Endothelial cell of umbilical vein (primary cell): Measurements from ENCODE around the gene INTS1. TPM values are rescaled to one million over a fixed set of nuclear protein-coding genes. Genes with fewer than 3 reads are reported as not detected.

Experiments
- Bru-seq: library from RNA; stranded (reverse); fragments of 400-500 nt; gene quantifications from one replicate; lab custom pipeline; 2021; lab: Mats Ljungman, UMichigan
- BruChase-seq, 2 experiments: library from RNA; stranded (reverse); fragments of 400-500 nt; gene quantifications; one replicate each; lab custom pipeline; 2021; lab: Mats Ljungman, UMichigan
- BruUV-seq: library from RNA; stranded (reverse); fragments of 400-500 nt; replicated peaks from 2 replicates; lab custom pipeline; 2021; lab: Mats Ljungman, UMichigan
- CTCF ChIA-PET: fragments of 300-600, 350-600 bp; sonication (Branson Sonifier 250); formaldehyde crosslinking; loops from one replicate; lab custom pipeline; 2021; ENCODE audit warnings: antibody characterized with exemption, inconsistent platforms; lab: Charles Lee
- POLR2A ChIA-PET: fragments of 300-600, 350-600 bp; sonication (Branson Sonifier 250); formaldehyde crosslinking; loops from one replicate; lab custom pipeline; 2021; ENCODE audit warnings: antibody characterized with exemption, inconsistent platforms; lab: Charles Lee
- DNase-seq: peaks from one replicate; pipeline ENCODE4 v3.0.0-alpha.2; 2011; ENCODE audit warnings: low read depth, low spot score
- FAIRE-seq: peaks from 2 replicates; lab custom pipeline; 2011; peaks lifted over from hg19 to GRCh38; lab: Jason Lieb, UNC
- H2AFZ ChIP-seq: 2 replicates; pipeline ENCODE4 v1.6.0; 2012; ENCODE audit warnings: low read depth, low read length, control low read depth, inconsistent platforms
- H3K27ac ChIP-seq: 2 replicates; pipeline ENCODE4 v1.5.1; 2011; ENCODE audit warnings: low read depth, mild to moderate bottlenecking, control low read depth, low read length, moderate library complexity; ENCODE audit not compliant: insufficient read depth
- H3K27me3 ChIP-seq, 2 experiments: 2 replicates each; pipeline versions ENCODE4 v1.6.0 to v1.6.1; 2011; ENCODE audit warnings: low read length in 2 of 2, mixed read lengths in 1 of 2; ENCODE audit not compliant: control insufficient read depth in 2 of 2, insufficient read depth in 2 of 2
- H3K36me3 ChIP-seq, 2 experiments: 2 replicates in 1 of 2; 3 replicates in 1 of 2; pipeline ENCODE4 v1.5.1; 2011; ENCODE audit warnings: low read length in 2 of 2, mild to moderate bottlenecking in 1 of 2, moderate library complexity in 1 of 2; ENCODE audit not compliant: control insufficient read depth in 2 of 2, insufficient read depth in 2 of 2; ENCODE audit errors: extremely low read depth in 1 of 2
- H3K4me1 ChIP-seq: 3 replicates; pipeline ENCODE4 v1.5.1; 2011; ENCODE audit warnings: mild to moderate bottlenecking, low read length; ENCODE audit not compliant: control insufficient read depth, insufficient read depth; ENCODE audit errors: extremely low read depth
- H3K4me2 ChIP-seq: 2 replicates; pipeline ENCODE4 v1.6.1; 2011; ENCODE audit warnings: low read length, control low read depth, mixed read lengths; ENCODE audit not compliant: insufficient read depth
- H3K4me3 ChIP-seq, 3 experiments: fragments of 200-600 bp in 1 of 3; sonication (generic), shearing (Covaris generic) in 1 of 3; replicated peaks in 1 of 3; 2 replicates each; pipeline ENCODE4 v1.5.1; 2011 to 2016; ENCODE audit warnings: control low read depth in 3 of 3, low read length in 3 of 3, mild to moderate bottlenecking in 2 of 3, inconsistent platforms in 1 of 3, low read depth in 1 of 3, moderate library complexity in 1 of 3; ENCODE audit not compliant: insufficient read depth in 1 of 3
- H3K79me2 ChIP-seq: 2 replicates; pipeline ENCODE4 v1.6.0; 2012; ENCODE audit warnings: low read length, inconsistent platforms; ENCODE audit not compliant: control insufficient read depth, insufficient read depth
- H3K9ac ChIP-seq: replicated peaks from 2 replicates; pipeline ENCODE3; 2011; ENCODE audit warnings: low read length, control low read depth; ENCODE audit not compliant: insufficient read depth; ENCODE audit errors: extremely low read depth
- H3K9me1 ChIP-seq: replicated peaks from 3 replicates; pipeline ENCODE4 v1.6.0; 2011; ENCODE audit warnings: mild to moderate bottlenecking, low read length; ENCODE audit not compliant: control insufficient read depth, insufficient read depth; ENCODE audit errors: extremely low read depth
- H3K9me3 ChIP-seq: replicated peaks from 2 replicates; pipeline ENCODE4 v1.5.1; 2012; ENCODE audit warnings: low read length, inconsistent platforms; ENCODE audit not compliant: control insufficient read depth, insufficient read depth
- H4K20me1 ChIP-seq: replicated peaks from 2 replicates; pipeline ENCODE3; 2011; ENCODE audit warnings: mild to moderate bottlenecking, low read length; ENCODE audit not compliant: control insufficient read depth, insufficient read depth; ENCODE audit errors: extremely low read depth
- EZH2 ChIP-seq: IDR thresholded peaks from 2 replicates; pipeline ENCODE4 v1.6.1; 2012; ENCODE audit warnings: borderline replicate concordance, low read depth, mild to moderate bottlenecking, moderate library complexity, low read length, inconsistent platforms; ENCODE audit not compliant: severe bottlenecking
- GATA2 ChIP-seq: IDR thresholded peaks from 2 replicates; pipeline ENCODE4 v1.7.0; 2011; ENCODE audit warnings: low read depth, mild to moderate bottlenecking, moderate library complexity, mixed read lengths, low read length; ENCODE audit not compliant: insufficient read length, insufficient read depth
- JUN ChIP-seq: IDR thresholded peaks from 2 replicates; pipeline ENCODE4 v1.6.1; 2011; ENCODE audit warnings: borderline replicate concordance, low read depth; ENCODE audit not compliant: insufficient read length, insufficient read depth
- MYC ChIP-seq: IDR thresholded peaks from one replicate; pipeline ENCODE4 v1.6.1; 2011; ENCODE audit warnings: mild to moderate bottlenecking, low read depth, low read length
- POLR2A ChIP-seq: IDR thresholded peaks from 2 replicates; pipeline ENCODE4 v1.6.1; 2012; ENCODE audit warnings: low read depth, mild to moderate bottlenecking, control low read depth, low read length
- POLR2AphosphoS5 ChIP-seq: IDR thresholded peaks from 2 replicates; pipeline ENCODE4 v1.6.1; 2012; ENCODE audit warnings: low read depth, mild to moderate bottlenecking, control low read depth, low read length, moderate library complexity; ENCODE audit not compliant: insufficient read depth
- dilution Hi-C: fragments of 300-500 bp; cut with MboI; formaldehyde crosslinking; loops from one replicate; pipeline ENCODE4 v1.15.0; 2019; ENCODE audit warnings: low sequenced_read_pairs; ENCODE audit not compliant: extremely low pct_ligation_motif_present
- intact Hi-C: fragments of 100-400 bp; cut with micrococcal nuclease; formaldehyde crosslinking; loops from one replicate; pipeline ENCODE4 v1.10.0; 2022
- long read RNA-seq: library from polyadenylated mRNA; stranded (forward); transcript quantifications from one replicate; pipeline ENCODE4 v2.0.0, GENCODE V29; 2021
- polyA minus RNA-seq, 3 experiments: library from RNA; depleted of rRNA, polyadenylated mRNA; stranded (reverse); fragments of >200 nt; gene quantifications; 1 replicate in 1 of 3; 2 replicates in 2 of 3; pipeline ENCODE4 v1.2.3, GENCODE V29; 2011
- polyA plus RNA-seq, 4 experiments: library from polyadenylated mRNA; depleted of rRNA in 3 of 4; stranded (reverse) in 3 of 4; unstranded in 1 of 4; fragments of >200 nt; gene quantifications; 2 replicates each; pipeline versions ENCODE4 v1.2.1 to v1.2.3, GENCODE V29; 2011 to 2012; ENCODE audit warnings: missing spikeins in 1 of 4
- total RNA-seq: library from RNA; stranded (reverse); gene quantifications from 2 replicates; pipeline ENCODE4 v1.2.3, GENCODE V29; 2021
- TF ChIP-seq, protein P1 (sequence below), 2 donors: IDR thresholded peaks; 1 replicate in 1 of 2; 2 replicates in 1 of 2; pipeline ENCODE4 v1.5.1; 2011; ENCODE audit warnings: low read length in 2 of 2, mild to moderate bottlenecking in 2 of 2, moderate library complexity in 2 of 2, control low read depth in 1 of 2, inconsistent platforms in 1 of 2, low read depth in 1 of 2; ENCODE audit not compliant: insufficient read depth in 1 of 2; ENCODE audit errors: extremely low read depth in 1 of 2

INTS1 gene, protein sequence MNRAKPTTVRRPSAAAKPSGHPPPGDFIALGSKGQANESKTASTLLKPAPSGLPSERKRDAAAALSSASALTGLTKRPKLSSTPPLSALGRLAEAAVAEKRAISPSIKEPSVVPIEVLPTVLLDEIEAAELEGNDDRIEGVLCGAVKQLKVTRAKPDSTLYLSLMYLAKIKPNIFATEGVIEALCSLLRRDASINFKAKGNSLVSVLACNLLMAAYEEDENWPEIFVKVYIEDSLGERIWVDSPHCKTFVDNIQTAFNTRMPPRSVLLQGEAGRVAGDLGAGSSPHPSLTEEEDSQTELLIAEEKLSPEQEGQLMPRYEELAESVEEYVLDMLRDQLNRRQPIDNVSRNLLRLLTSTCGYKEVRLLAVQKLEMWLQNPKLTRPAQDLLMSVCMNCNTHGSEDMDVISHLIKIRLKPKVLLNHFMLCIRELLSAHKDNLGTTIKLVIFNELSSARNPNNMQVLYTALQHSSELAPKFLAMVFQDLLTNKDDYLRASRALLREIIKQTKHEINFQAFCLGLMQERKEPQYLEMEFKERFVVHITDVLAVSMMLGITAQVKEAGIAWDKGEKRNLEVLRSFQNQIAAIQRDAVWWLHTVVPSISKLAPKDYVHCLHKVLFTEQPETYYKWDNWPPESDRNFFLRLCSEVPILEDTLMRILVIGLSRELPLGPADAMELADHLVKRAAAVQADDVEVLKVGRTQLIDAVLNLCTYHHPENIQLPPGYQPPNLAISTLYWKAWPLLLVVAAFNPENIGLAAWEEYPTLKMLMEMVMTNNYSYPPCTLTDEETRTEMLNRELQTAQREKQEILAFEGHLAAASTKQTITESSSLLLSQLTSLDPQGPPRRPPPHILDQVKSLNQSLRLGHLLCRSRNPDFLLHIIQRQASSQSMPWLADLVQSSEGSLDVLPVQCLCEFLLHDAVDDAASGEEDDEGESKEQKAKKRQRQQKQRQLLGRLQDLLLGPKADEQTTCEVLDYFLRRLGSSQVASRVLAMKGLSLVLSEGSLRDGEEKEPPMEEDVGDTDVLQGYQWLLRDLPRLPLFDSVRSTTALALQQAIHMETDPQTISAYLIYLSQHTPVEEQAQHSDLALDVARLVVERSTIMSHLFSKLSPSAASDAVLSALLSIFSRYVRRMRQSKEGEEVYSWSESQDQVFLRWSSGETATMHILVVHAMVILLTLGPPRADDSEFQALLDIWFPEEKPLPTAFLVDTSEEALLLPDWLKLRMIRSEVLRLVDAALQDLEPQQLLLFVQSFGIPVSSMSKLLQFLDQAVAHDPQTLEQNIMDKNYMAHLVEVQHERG (N-terminal part only)
- 114 and 116 TPM in 2 replicates for total RNA-seq
- polyA plus RNA-seq, result 57.8 and 86.5 TPM in 2 replicates
- polyA plus RNA-seq (2011; cell fraction: cytosol; rRNA removed), result 25.1 and 38.8 TPM in 2 replicates
- 99.5 and 107 TPM in 2 replicates for polyA plus RNA-seq (2011; cell fraction: nucleus; rRNA removed)
- polyA plus RNA-seq (2012), result 48.4 and 56.9 TPM in 2 replicates
- polyA minus RNA-seq, result 39.2 and 47.6 TPM in 2 replicates
- 50.1 TPM for polyA minus RNA-seq (2011; cell fraction: cytosol; rRNA and poly(A)+ RNA removed)
- 38.4 and 74.9 TPM in 2 replicates for polyA minus RNA-seq (2011; cell fraction: nucleus; rRNA and poly(A)+ RNA removed)
- Bru-seq, nascent RNA, result percentile 54 among the genes with signal in this experiment
- BruChase-seq, experiment 1, labeled RNA remaining after a 6-hour chase, result percentile 79 among the genes with signal in this experiment
- percentile 67 among the genes with signal in this experiment for BruChase-seq, experiment 2, labeled RNA remaining after a 2-hour chase
- long read RNA-seq, full-length matches to known transcripts, result 24 of 96 reads
- long read RNA-seq, partial matches to known transcripts, result 53 of 96 reads
- long read RNA-seq, other reads (novel, unspliced or antisense), result 19 of 96 reads

- peak within 1 kb of the TSS; percentile 87 for H2AFZ ChIP-seq
- no peaks in the 10 kb centered on the region for H3K9me1 ChIP-seq
- no peaks in the 10 kb centered on the region for H3K9me3 ChIP-seq
- H3K4me2 ChIP-seq, result peak within 1 kb of the TSS; percentile 49
- POLR2A ChIA-PET, result no interaction called here
- no peaks in the 10 kb centered on the region for H4K20me1 ChIP-seq
- TF ChIP-seq POLR2AphosphoS5 (peak; percentile 94), GATA2 (no peak), JUN (no peak), EZH2 (no peak), MYC (peak; percentile 58), POLR2A (peak; percentile 81)
- TF ChIP-seq, protein P1, sequence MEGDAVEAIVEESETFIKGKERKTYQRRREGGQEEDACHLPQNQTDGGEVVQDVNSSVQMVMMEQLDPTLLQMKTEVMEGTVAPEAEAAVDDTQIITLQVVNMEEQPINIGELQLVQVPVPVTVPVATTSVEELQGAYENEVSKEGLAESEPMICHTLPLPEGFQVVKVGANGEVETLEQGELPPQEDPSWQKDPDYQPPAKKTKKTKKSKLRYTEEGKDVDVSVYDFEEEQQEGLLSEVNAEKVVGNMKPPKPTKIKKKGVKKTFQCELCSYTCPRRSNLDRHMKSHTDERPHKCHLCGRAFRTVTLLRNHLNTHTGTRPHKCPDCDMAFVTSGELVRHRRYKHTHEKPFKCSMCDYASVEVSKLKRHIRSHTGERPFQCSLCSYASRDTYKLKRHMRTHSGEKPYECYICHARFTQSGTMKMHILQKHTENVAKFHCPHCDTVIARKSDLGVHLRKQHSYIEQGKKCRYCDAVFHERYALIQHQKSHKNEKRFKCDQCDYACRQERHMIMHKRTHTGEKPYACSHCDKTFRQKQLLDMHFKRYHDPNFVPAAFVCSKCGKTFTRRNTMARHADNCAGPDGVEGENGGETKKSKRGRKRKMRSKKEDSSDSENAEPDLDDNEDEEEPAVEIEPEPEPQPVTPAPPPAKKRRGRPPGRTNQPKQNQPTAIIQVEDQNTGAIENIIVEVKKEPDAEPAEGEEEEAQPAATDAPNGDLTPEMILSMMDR (IDR thresholded peaks at IDR 0.05; ENCODE audit: extremely low read depth in 1 of 2, insufficient read depth in 1 of 2, low read depth in 1 of 2, low read length in 2 of 2), result peak; percentile 83 to 97
- peak within 1 kb of the TSS; percentile 51 to 98 (median 56) for H3K4me3 ChIP-seq
- H3K79me2 ChIP-seq, result peaks cover 24% of the 10 kb centered on the region
- BruUV-seq, result TSS peak; percentile 42
- H3K4me1 ChIP-seq, result peaks cover 5% of the 10 kb centered on the region
- H3K27me3 ChIP-seq, result no peaks in the 10 kb centered on the region
- H3K27ac ChIP-seq, result peak within 1 kb of the TSS; percentile 49
- CTCF ChIA-PET, result interaction anchor here (1.3 to 1.4 kb wide), 2 partner anchors 9 to 55 kb away, joined by 3 to 5 read pairs; no protein-coding TSS in a partner anchor
- H3K36me3 ChIP-seq, result peaks cover 0 to 17% of the 10 kb centered on the region in 2 experiments
- DNase-seq, result peak; percentile 85
- intact Hi-C loops (loop anchor here (1.0 kb wide), 4 partner anchors 16 to 45 kb away; partner anchors contain the start of gene MICALL2), dilution Hi-C loops (no loop called here)
- H3K9ac ChIP-seq, result peak within 1 kb of the TSS; percentile 86
- peak; percentile 90 for FAIRE-seq
These were observed at the start of gene INTS1 for GRCh38 chr7:1503816-1504775. INTS1 (minus strand) TSS chr7:1504389; CDS start chr7:1503960, 429 bp downstream.
